Osteocyte (in vitro differentiated cells): ENCODE results near the gene RDX. TPM values are rescaled to one million over a fixed set of nuclear protein-coding genes. Genes with fewer than 3 reads are reported as not detected.
"Not testable (repeated sequence)": the region's sequence is repeated elsewhere in the genome, so short reads cannot be mapped to it uniquely, and the experiment has no call there.

Experiments
- DNase-seq: peaks from one replicate; pipeline ENCODE4 v3.0.0; 2021; ENCODE audit warnings: mixed read lengths; ENCODE audit not compliant: unreplicated experiment; ENCODE audit errors: extremely low spot score
- H3K27ac Mint-ChIP-seq: one replicate; pipeline ENCODE4 v1.8.0; 2021; ENCODE audit warnings: mild to moderate bottlenecking, mixed read lengths; ENCODE audit not compliant: unreplicated experiment
- H3K27me3 Mint-ChIP-seq: one replicate; pipeline ENCODE4 v1.8.0; 2021; ENCODE audit warnings: mixed read lengths; ENCODE audit not compliant: unreplicated experiment
- H3K36me3 Mint-ChIP-seq: one replicate; pipeline ENCODE4 v1.8.0; 2021; ENCODE audit warnings: mixed read lengths; ENCODE audit not compliant: unreplicated experiment
- H3K4me1 Mint-ChIP-seq: one replicate; pipeline ENCODE4 v1.8.0; 2021; ENCODE audit warnings: mixed read lengths; ENCODE audit not compliant: unreplicated experiment
- H3K4me3 Mint-ChIP-seq: one replicate; pipeline ENCODE4 v1.8.0; 2021; ENCODE audit warnings: mild to moderate bottlenecking, moderate library complexity, mixed read lengths; ENCODE audit not compliant: unreplicated experiment
- H3K9me3 Mint-ChIP-seq: one replicate; pipeline ENCODE4 v1.8.0; 2021; ENCODE audit warnings: mixed read lengths; ENCODE audit not compliant: unreplicated experiment
- CTCF ChIP-seq: fragments of 200-600 bp; sonication (generic); IDR thresholded peaks from 2 replicates; pipeline ENCODE4 v1.5.0; 2021; ENCODE audit warnings: antibody characterized with exemption, mild to moderate bottlenecking, moderate library complexity
- total RNA-seq: library from RNA; stranded (reverse); gene quantifications from 2 replicates; pipeline ENCODE4 v1.2.1, GENCODE V29; 2021

The RDX gene
- total RNA-seq, 1 donor from 2014 or later, result 163 TPM

- H3K4me3 Mint-ChIP-seq, result no peak overlapping the region
- no peaks in the 10 kb centered on the region for H3K9me3 Mint-ChIP-seq
Measured at GRCh38 chr11:110198031-110198729, 98.2 kb downstream of the RDX start.

GRCh38 chr11:110196884-110197420, 99.5 kb downstream of the RDX start:
- Mint-ChIP-seq H3K27me3 (no peaks in the 10 kb centered on the region), H3K9me3 (peaks cover under 1% of the 10 kb centered on the region), H3K4me3 (no peak overlapping the region), H3K4me1 (peaks cover 24% of the 10 kb centered on the region), H3K36me3 (no peaks in the 10 kb centered on the region), H3K27ac (no peak overlapping the region)
- no peak for DNase-seq
- no peak for TF ChIP-seq CTCF

More at GRCh38 chr11:110198031-110198729, 98.2 kb downstream of the RDX start:
- Mint-ChIP-seq H3K27ac (no peak overlapping the region), H3K27me3 (no peaks in the 10 kb centered on the region), H3K36me3 (no peaks in the 10 kb centered on the region), H3K4me1 (peaks cover 24% of the 10 kb centered on the region)
- no peak for DNase-seq
- no peak for TF ChIP-seq CTCF

GRCh38 chr11:110196241-110196754, 100.1 kb downstream of the RDX start:
- no peak for TF ChIP-seq CTCF
- Mint-ChIP-seq H3K27ac (peak overlapping the region; percentile 28), H3K36me3 (peaks cover 2% of the 10 kb centered on the region), H3K27me3 (no peaks in the 10 kb centered on the region), H3K4me3 (no peak overlapping the region), H3K9me3 (peaks cover 3% of the 10 kb centered on the region), H3K4me1 (peaks cover 24% of the 10 kb centered on the region)
- DNase-seq, result no peak

- H3K36me3 Mint-ChIP-seq, H3K9me3 Mint-ChIP-seq, H3K27ac Mint-ChIP-seq, DNase-seq, H3K27me3 Mint-ChIP-seq, H3K4me3 Mint-ChIP-seq: not testable (repeated sequence)
- H3K4me1 Mint-ChIP-seq, result peaks cover 24% of the 10 kb centered on the region
Measured at GRCh38 chr11:110194211-110194766, 102.1 kb downstream of the RDX start.

GRCh38 chr11:110192604-110193282, 103.7 kb downstream of the RDX start:
- H3K4me3 Mint-ChIP-seq, H3K27ac Mint-ChIP-seq, DNase-seq, H3K9me3 Mint-ChIP-seq, H3K36me3 Mint-ChIP-seq, H3K27me3 Mint-ChIP-seq: not testable (repeated sequence)
- H3K4me1 Mint-ChIP-seq, result peaks cover 24% of the 10 kb centered on the region
